ENCODE results near the gene NPY2R. TPM values are rescaled to one million over a fixed set of nuclear protein-coding genes. Genes with fewer than 3 reads are reported as not detected.

NPY2R gene
- total RNA-seq, 1 experiment from 2014 or later, result 0.07 TPM

DNA sequence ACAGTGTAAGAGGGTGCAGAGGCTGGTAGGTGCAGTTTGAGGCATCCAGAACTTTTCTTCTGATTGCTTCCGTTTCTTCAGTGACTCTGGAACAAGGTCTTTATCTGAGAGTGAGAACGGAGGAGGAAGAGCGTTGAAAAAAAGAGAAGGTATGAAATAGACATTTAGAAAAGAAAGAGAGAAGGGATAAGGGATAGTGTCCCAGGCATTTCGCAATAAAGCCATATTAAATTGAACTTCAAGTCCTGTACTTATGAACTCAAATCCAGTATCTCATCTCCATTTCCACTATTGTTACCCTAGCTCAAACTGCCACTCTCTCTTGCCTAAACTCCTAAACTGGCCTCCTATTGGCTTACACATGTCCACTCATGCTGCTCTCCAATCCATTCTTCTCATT lies 36.7 kb downstream of the NPY2R start:
- Histone ChIP-seq H2AFZ (ENCODE audit: low read length) (no peak overlapping the region), H3K27ac (ENCODE audit: low read length) (no peak overlapping the region), H3K4me2 (ENCODE audit: low read length) (no peak overlapping the region), H3K27me3 (ENCODE audit: low read length) (no peaks in the 10 kb centered on the region), H3K4me1 (ENCODE audit: insufficient read depth, low read length) (peaks cover 25% of the 10 kb centered on the region), H3K4me3 (ENCODE audit: low read length) (no peak overlapping the region), H3K36me3 (ENCODE audit: low read depth, low read length) (no peaks in the 10 kb centered on the region), H3K79me2 (ENCODE audit: low read length) (no peaks in the 10 kb centered on the region), H3K9ac (ENCODE audit: low read length) (no peak overlapping the region), H3F3A (ENCODE audit: low read length, unreplicated experiment) (peaks cover 3% of the 10 kb centered on the region), H4K20me1 (ENCODE audit: low read length) (no peaks in the 10 kb centered on the region), H3K9me2 (replicated peaks; ENCODE audit: low read length) (no peaks in the 10 kb centered on the region), H3K9me3 (ENCODE audit: low read length) (no peaks in the 10 kb centered on the region)
- BruUV-seq (replicated peaks), result no TSS peak
- intact Hi-C loops (cut with micrococcal nuclease), result loop anchor here (5.0 kb wide), 2 partner anchors 218 to 263 kb away; no protein-coding TSS in a partner anchor
- CTCF ChIA-PET, result no interaction called here
- no peak for TF ChIP-seq EZH2 (IDR thresholded peaks at IDR 0.05; ENCODE audit: low read length, unreplicated experiment)
- TF ChIP-seq EZH2phosphoT487 (IDR thresholded peaks at IDR 0.05; ENCODE audit: borderline replicate concordance, low read length), result no peak
- no peak for TF ChIP-seq CTCF (conservative IDR thresholded peaks at IDR 0.05; ENCODE audit: low read depth, low read length)
- POLR2A ChIA-PET (ENCODE audit: unreplicated experiment), result no interaction called here
- no peak for ATAC-seq
- DNase-seq, result no peak

DNA sequence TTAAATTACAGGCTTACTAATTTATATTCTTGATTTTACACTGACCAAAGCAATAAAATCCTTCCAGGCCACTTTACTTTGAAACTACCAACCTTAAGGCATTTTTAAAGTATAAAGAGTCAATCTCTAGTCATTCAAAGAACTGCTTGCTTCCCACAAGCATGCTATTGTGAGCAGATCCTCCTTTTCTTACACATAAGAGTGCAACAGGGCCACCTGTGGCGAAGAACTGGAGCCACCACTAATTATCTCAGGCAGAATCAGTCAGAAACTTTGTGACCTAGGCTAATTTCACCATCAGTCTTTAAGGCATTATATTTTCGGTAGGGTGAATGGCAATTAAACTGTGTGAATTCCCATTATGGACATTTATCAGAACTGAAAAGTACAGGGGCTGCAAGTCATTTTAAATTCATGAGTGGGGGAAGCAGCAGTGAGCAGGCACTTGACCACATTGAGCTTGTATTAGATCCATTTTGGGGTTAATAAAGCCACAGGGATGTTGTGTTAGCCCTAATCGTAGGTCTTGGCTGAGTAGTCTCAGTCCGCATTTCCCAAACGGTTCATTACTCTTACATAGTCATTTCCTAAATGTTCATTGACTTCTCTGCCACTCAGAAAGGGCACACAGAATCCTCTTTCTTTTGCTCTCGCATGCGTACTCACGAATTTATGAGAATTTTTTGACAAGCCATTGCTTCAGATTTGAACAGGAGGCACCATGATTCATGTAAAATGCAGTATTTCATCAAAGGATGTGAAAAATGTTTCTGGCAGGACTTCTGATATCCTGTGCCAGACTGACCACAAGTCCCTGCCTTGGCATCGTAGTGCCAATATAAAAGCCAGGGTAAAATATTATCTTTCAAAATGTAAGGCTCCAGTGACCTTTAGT lies 39.8 kb downstream of the NPY2R start:
- peak overlapping the region; percentile 56 for H2AFZ ChIP-seq (ENCODE audit: low read length)
- no peaks in the 10 kb centered on the region for H4K20me1 ChIP-seq (ENCODE audit: low read length)
- ATAC-seq, result peak; percentile 61
- peak overlapping the region; percentile 86 for H3K4me2 ChIP-seq (ENCODE audit: low read length)
- H3F3A ChIP-seq (ENCODE audit: low read length, unreplicated experiment), result peaks cover 3% of the 10 kb centered on the region
- peak overlapping the region; percentile 80 for H3K9ac ChIP-seq (ENCODE audit: low read length)
- no peaks in the 10 kb centered on the region for H3K9me3 ChIP-seq (ENCODE audit: low read length)
- H3K9me2 ChIP-seq (replicated peaks; ENCODE audit: low read length), result no peaks in the 10 kb centered on the region
- H3K4me1 ChIP-seq (ENCODE audit: insufficient read depth, low read length), result peaks cover 27% of the 10 kb centered on the region
- H3K27me3 ChIP-seq (ENCODE audit: low read length), result no peaks in the 10 kb centered on the region
- H3K79me2 ChIP-seq (ENCODE audit: low read length), result no peaks in the 10 kb centered on the region
- peak; percentile 91 for DNase-seq
- intact Hi-C loops (cut with micrococcal nuclease), result loop anchor here (1.0 to 5.0 kb wide), 4 partner anchors 39 to 266 kb away; partner anchors contain the start of gene NPY2R
- no TSS peak for BruUV-seq (replicated peaks)
- peak overlapping the region; percentile 99 for H3K27ac ChIP-seq (ENCODE audit: low read length)
- TF ChIP-seq EZH2phosphoT487 (IDR thresholded peaks at IDR 0.05; ENCODE audit: borderline replicate concordance, low read length) (no peak), EZH2 (IDR thresholded peaks at IDR 0.05; ENCODE audit: low read length, unreplicated experiment) (no peak), CTCF (conservative IDR thresholded peaks at IDR 0.05; ENCODE audit: low read depth, low read length) (peak; percentile 37; the same call in 1 of the 2 replicates)
- ChIA-PET POLR2A (ENCODE audit: unreplicated experiment) (no interaction called here), CTCF (interaction anchor here (0.5 kb wide), 1 partner anchor 224 kb away, joined by 3 read pairs; no protein-coding TSS in a partner anchor)
- peak overlapping the region; percentile 57 for H3K4me3 ChIP-seq (ENCODE audit: low read length)
- H3K36me3 ChIP-seq (ENCODE audit: low read depth, low read length), result no peaks in the 10 kb centered on the region

Data from PC-3 (cell line).